ENCODE results near the gene LIPG. TPM values are rescaled to one million over a fixed set of nuclear protein-coding genes. Genes with fewer than 3 reads are reported as not detected.

The LIPG gene
- total RNA-seq, 1 experiment from 2014 or later, result 86.7 TPM

DNA sequence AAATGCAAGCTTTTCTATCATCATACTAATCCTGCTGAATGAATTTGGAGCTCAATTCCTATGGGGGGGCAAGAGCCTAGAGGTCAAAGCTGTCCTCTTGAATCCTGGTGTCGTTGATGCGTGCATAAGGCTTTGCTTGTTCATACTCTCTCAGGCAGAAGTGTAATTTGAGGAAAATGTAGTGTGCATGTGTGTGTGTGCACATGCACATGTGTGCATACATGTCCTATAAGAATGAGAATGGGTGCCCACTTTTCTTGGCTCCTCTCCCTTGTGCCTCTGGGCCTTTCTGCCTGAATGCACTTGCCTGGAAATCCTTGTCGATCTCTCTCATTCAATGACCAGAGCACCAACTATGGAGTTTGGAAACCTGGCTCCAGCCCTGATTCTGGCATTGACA lies 46.3 kb upstream of the LIPG start:
- Histone ChIP-seq H3K4me3 (ENCODE audit: low read depth, low read length) (no peak overlapping the region), H3K36me3 (ENCODE audit: control insufficient read depth, insufficient read depth, low read length) (no peaks in the 10 kb centered on the region), H3K27me3 (replicated peaks; ENCODE audit: control insufficient read depth, insufficient read depth, low read length) (no peaks in the 10 kb centered on the region), H3K9me3 (no peaks in the 10 kb centered on the region), H3K4me1 (no peaks in the 10 kb centered on the region)
- intact Hi-C loops (cut with micrococcal nuclease; ENCODE audit: unreplicated experiment), result no loop called here
- BruUV-seq (replicated peaks), result no TSS peak
- H3K4me3 Mint-ChIP-seq (ENCODE audit: unreplicated experiment), result no peak overlapping the region
- H3K9me3 Mint-ChIP-seq (ENCODE audit: unreplicated experiment), result no peaks in the 10 kb centered on the region
- POLR2A ChIA-PET, result no interaction called here
- DNase-seq, result no peak
- CTCF ChIA-PET, result no interaction called here
- H3K27me3 Mint-ChIP-seq (ENCODE audit: insufficient read depth, unreplicated experiment), result no peaks in the 10 kb centered on the region
- TF ChIP-seq, protein P1, sequence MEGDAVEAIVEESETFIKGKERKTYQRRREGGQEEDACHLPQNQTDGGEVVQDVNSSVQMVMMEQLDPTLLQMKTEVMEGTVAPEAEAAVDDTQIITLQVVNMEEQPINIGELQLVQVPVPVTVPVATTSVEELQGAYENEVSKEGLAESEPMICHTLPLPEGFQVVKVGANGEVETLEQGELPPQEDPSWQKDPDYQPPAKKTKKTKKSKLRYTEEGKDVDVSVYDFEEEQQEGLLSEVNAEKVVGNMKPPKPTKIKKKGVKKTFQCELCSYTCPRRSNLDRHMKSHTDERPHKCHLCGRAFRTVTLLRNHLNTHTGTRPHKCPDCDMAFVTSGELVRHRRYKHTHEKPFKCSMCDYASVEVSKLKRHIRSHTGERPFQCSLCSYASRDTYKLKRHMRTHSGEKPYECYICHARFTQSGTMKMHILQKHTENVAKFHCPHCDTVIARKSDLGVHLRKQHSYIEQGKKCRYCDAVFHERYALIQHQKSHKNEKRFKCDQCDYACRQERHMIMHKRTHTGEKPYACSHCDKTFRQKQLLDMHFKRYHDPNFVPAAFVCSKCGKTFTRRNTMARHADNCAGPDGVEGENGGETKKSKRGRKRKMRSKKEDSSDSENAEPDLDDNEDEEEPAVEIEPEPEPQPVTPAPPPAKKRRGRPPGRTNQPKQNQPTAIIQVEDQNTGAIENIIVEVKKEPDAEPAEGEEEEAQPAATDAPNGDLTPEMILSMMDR (IDR thresholded peaks at IDR 0.05; ENCODE audit: insufficient read depth in 1 of 2, low read depth in 1 of 2, low read length in 1 of 2, severe bottlenecking in 1 of 2, unreplicated experiment in 1 of 2), result no peak
- H3K36me3 Mint-ChIP-seq (ENCODE audit: insufficient read depth, unreplicated experiment), result no peaks in the 10 kb centered on the region
- no peak overlapping the region for H3K27ac Mint-ChIP-seq (ENCODE audit: unreplicated experiment)
- no peaks in the 10 kb centered on the region for H3K4me1 Mint-ChIP-seq (ENCODE audit: low read depth, unreplicated experiment)

DNA sequence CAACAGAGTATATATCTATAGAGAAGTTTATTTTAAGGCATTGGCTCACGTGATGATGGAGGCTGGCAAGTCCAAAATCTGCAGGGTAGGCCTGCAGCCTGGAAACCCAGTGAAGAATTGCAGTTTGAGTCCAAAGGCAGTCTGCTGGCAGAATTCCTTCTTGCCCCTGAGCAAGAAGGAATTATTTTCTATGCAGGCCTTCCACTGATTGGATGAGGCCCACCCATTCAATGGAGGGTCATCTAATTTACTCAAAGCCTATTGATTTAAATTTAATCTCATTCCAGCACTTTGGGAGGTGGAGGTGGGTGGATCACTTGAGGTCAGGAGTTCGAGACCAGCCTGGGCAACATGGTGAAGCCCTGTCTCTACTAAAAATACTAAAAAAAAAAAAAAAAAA lies 44.4 kb upstream of the LIPG start:
- Mint-ChIP-seq H3K36me3 (ENCODE audit: insufficient read depth, unreplicated experiment) (no peaks in the 10 kb centered on the region), H3K27ac (ENCODE audit: unreplicated experiment) (no peak overlapping the region), H3K9me3 (ENCODE audit: unreplicated experiment) (no peaks in the 10 kb centered on the region), H3K27me3 (ENCODE audit: insufficient read depth, unreplicated experiment) (no peaks in the 10 kb centered on the region), H3K4me1 (ENCODE audit: low read depth, unreplicated experiment) (peaks cover 6% of the 10 kb centered on the region), H3K4me3 (ENCODE audit: unreplicated experiment) (no peak overlapping the region)
- TF ChIP-seq, protein P1 (IDR thresholded peaks at IDR 0.05; ENCODE audit: insufficient read depth in 1 of 2, low read depth in 1 of 2, low read length in 1 of 2, severe bottlenecking in 1 of 2, unreplicated experiment in 1 of 2), result no peak
- DNase-seq, result no peak
- Histone ChIP-seq H3K36me3 (ENCODE audit: control insufficient read depth, insufficient read depth, low read length) (no peaks in the 10 kb centered on the region), H3K9me3 (no peaks in the 10 kb centered on the region), H3K27me3 (replicated peaks; ENCODE audit: control insufficient read depth, insufficient read depth, low read length) (no peaks in the 10 kb centered on the region), H3K4me1 (no peaks in the 10 kb centered on the region), H3K4me3 (ENCODE audit: low read depth, low read length) (no peak overlapping the region)
- POLR2A ChIA-PET, result no interaction called here
- intact Hi-C loops (cut with micrococcal nuclease; ENCODE audit: unreplicated experiment), result no loop called here
- BruUV-seq (replicated peaks), result no TSS peak
- CTCF ChIA-PET, result no interaction called here

DNA sequence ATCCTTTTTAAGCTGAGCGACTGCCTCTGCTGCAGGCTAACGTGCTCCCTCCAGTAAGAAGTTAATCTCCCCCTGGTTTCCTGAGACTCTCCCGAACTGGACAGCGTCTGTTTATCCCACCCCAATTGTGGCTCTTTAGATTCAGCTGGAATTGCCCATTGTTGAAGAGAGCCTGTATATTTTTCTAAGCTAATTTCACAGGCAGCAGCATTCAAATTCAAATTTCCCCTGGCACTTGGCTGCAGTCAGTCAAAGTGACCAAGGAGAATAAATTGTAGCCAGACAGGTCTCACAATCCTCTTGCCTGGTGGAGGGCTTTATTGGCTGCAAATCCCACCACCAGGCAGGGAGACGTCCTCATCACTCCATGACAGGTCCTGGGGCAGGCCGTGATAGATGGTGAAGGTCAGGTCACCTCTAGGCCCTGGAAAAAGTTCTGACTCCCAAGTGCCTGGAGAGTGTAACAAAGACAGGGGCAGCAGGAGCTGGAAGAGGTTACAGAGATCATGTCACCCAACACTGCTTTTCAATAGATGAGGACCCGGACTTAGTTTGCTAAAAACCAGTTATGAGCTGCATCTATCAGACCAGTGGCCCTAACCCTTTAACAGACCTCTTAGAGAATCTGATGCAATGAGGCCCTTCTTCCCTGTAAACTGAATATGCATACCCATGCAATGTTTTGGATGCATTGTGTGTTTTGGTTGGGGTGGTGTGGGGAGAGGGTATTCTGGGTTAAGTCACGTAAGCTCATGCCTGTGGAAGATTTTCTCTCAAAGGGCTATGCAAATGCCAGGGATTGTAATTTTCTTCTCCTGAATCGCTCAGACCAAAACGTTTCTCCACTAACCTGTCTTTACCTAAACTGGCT lies 42.5 kb upstream of the LIPG start:
- no peaks in the 10 kb centered on the region for H3K9me3 ChIP-seq
- no TSS peak for BruUV-seq (replicated peaks)
- Mint-ChIP-seq H3K27ac (ENCODE audit: unreplicated experiment) (no peak overlapping the region), H3K9me3 (ENCODE audit: unreplicated experiment) (no peaks in the 10 kb centered on the region), H3K36me3 (ENCODE audit: insufficient read depth, unreplicated experiment) (no peaks in the 10 kb centered on the region), H3K27me3 (ENCODE audit: insufficient read depth, unreplicated experiment) (no peaks in the 10 kb centered on the region), H3K4me3 (ENCODE audit: unreplicated experiment) (no peak overlapping the region), H3K4me1 (ENCODE audit: low read depth, unreplicated experiment) (peaks cover 6% of the 10 kb centered on the region)
- no peak for DNase-seq
- intact Hi-C loops (cut with micrococcal nuclease; ENCODE audit: unreplicated experiment), result no loop called here
- ChIA-PET POLR2A (no interaction called here), CTCF (no interaction called here)
- TF ChIP-seq, protein P1 (IDR thresholded peaks at IDR 0.05; ENCODE audit: insufficient read depth in 1 of 2, low read depth in 1 of 2, low read length in 1 of 2, severe bottlenecking in 1 of 2, unreplicated experiment in 1 of 2), result no peak
- H3K4me3 ChIP-seq (ENCODE audit: low read depth, low read length), result no peak overlapping the region
- H3K4me1 ChIP-seq, result no peaks in the 10 kb centered on the region
- no peaks in the 10 kb centered on the region for H3K36me3 ChIP-seq (ENCODE audit: control insufficient read depth, insufficient read depth, low read length)
- H3K27me3 ChIP-seq (replicated peaks; ENCODE audit: control insufficient read depth, insufficient read depth, low read length), result no peaks in the 10 kb centered on the region
